Measurements from ENCODE around the gene NUP210L. TPM values are rescaled to one million over a fixed set of nuclear protein-coding genes. Genes with fewer than 3 reads are reported as not detected.

The NUP210L gene
- total and polyA plus RNA-seq, 9 of the 15 experiments (the other 6 are each of a cell fraction or from before 2014, with no cell fraction given): 0.01 to 0.04 TPM; not detected in 7

- TF ChIP-seq SRF (CRISPR knock-in tag; IDR thresholded peaks at IDR 0.05) (no peak), PRMT5 (CRISPR knock-in tag; IDR thresholded peaks at IDR 0.05) (no peak), TGIF2 (CRISPR knock-in tag; IDR thresholded peaks at IDR 0.05) (no peak), ZNF79 (CRISPR knock-in tag; IDR thresholded peaks at IDR 0.05; ENCODE audit: low read depth) (no peak), ZNF740 (CRISPR knock-in tag; IDR thresholded peaks at IDR 0.05) (no peak), ZNF740 (tag; IDR thresholded peaks at IDR 0.05) (no peak), MED1 (CRISPR knock-in tag; IDR thresholded peaks at IDR 0.05; ENCODE audit: borderline replicate concordance) (no peak), CBX3 (IDR thresholded peaks at IDR 0.05; ENCODE audit: borderline replicate concordance in 1 of 2, low read length in 2 of 2) (no peak)
Measured at GRCh38 chr1:153987621-153988020, 167.3 kb downstream of the NUP210L start (continued).

All from K562 (cell line).